H1 (cell line): ENCODE results near the gene SEC23IP. TPM values are rescaled to one million over a fixed set of nuclear protein-coding genes. Genes with fewer than 3 reads are reported as not detected.

Experiments used
- polyA plus RNA-seq, 7 experiments: library from polyadenylated mRNA; depleted of rRNA in 3 of 7; stranded (reverse) in 5 of 7; unstranded in 2 of 7; fragments of >200 nt in 5 of 7; fragments of 200-250 nt in 2 of 7; gene quantifications; 1 replicate in 5 of 7; 2 replicates in 1 of 7; 4 replicates in 1 of 7; pipeline versions ENCODE4 v1.2.1 to v1.2.3, GENCODE V29; 2011 to 2013; ENCODE audit warnings: missing spikeins in 2 of 7, mixed read lengths in 2 of 7
- total RNA-seq: library from RNA; stranded (reverse); fragmentation: NEBNext Ultra II Directional; extraction: Animal tissue kit (Norgen Biotek cat#: 25700); gene quantifications from 2 replicates; pipeline ENCODE4 v1.2.1, GENCODE V29; 2021
- TF ChIP-seq, protein P1 (sequence below): IDR thresholded peaks from 2 replicates; pipeline ENCODE4 v1.6.1; 2012; ENCODE audit warnings: inconsistent platforms

The SEC23IP gene
- total and polyA plus RNA-seq, 2 of the 8 experiments (the other 6 are each of a cell fraction or from before 2014, with no cell fraction given), result 29.0 to 105 TPM

- TF ChIP-seq, protein P1, sequence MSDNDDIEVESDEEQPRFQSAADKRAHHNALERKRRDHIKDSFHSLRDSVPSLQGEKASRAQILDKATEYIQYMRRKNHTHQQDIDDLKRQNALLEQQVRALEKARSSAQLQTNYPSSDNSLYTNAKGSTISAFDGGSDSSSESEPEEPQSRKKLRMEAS, result no peak
Observed at GRCh38 chr10:119980956-119981750, 88.6 kb downstream of the SEC23IP start (continued).
